H9 (cell line): Measurements from ENCODE around the gene SH2D2A. TPM values are rescaled to one million over a fixed set of nuclear protein-coding genes. Genes with fewer than 3 reads are reported as not detected.

Experiments used
- DNase-seq: peaks from one replicate; pipeline ENCODE4 v3.0.0-alpha.2; 2017
- H2AFZ ChIP-seq: one replicate; pipeline ENCODE4 v1.6.1; 2013; ENCODE audit warnings: mild to moderate bottlenecking, low read length, control low read depth, moderate library complexity
- H2AK5ac ChIP-seq: 2 replicates; pipeline ENCODE4 v1.6.1; 2013; ENCODE audit warnings: low read length, control low read depth, mixed read lengths; ENCODE audit not compliant: insufficient read length
- H2BK120ac ChIP-seq: one replicate; pipeline ENCODE4 v1.6.1; 2013; ENCODE audit warnings: low read depth, mild to moderate bottlenecking, low read length, control low read depth, inconsistent platforms; ENCODE audit not compliant: poor library complexity, severe bottlenecking
- H2BK12ac ChIP-seq: 2 replicates; pipeline ENCODE4 v1.6.1; 2013; ENCODE audit warnings: low read length, control low read depth, mixed read lengths, low read depth; ENCODE audit not compliant: insufficient read length
- H2BK15ac ChIP-seq: 2 replicates; pipeline ENCODE4 v1.6.1; 2013; ENCODE audit warnings: low read depth, low read length, control low read depth
- H2BK20ac ChIP-seq: one replicate; pipeline ENCODE4 v1.6.1; 2013; ENCODE audit warnings: low read depth, mild to moderate bottlenecking, low read length, control low read depth, inconsistent platforms; ENCODE audit not compliant: poor library complexity, severe bottlenecking
- H2BK5ac ChIP-seq: 2 replicates; pipeline ENCODE4 v1.6.1; 2013; ENCODE audit warnings: low read length, control low read depth, mixed read lengths; ENCODE audit not compliant: insufficient read length
- H3K14ac ChIP-seq: 2 replicates; pipeline ENCODE4 v1.6.1; 2013; ENCODE audit warnings: low read length, control low read depth; ENCODE audit not compliant: insufficient read depth
- H3K18ac ChIP-seq: 2 replicates; pipeline ENCODE4 v1.6.1; 2013; ENCODE audit warnings: low read depth, mild to moderate bottlenecking, mixed read lengths, low read length, control low read depth; ENCODE audit not compliant: insufficient read length
- H3K23ac ChIP-seq: 2 replicates; pipeline ENCODE4 v1.6.1; 2013; ENCODE audit warnings: low read length, control low read depth, mixed read lengths, low read depth; ENCODE audit not compliant: insufficient read length
- H3K23me2 ChIP-seq: 2 replicates; pipeline ENCODE4 v1.6.1; 2013; ENCODE audit warnings: low read depth, mild to moderate bottlenecking, mixed read lengths, low read length, control low read depth; ENCODE audit not compliant: insufficient read length, poor library complexity, severe bottlenecking
- H3K27ac ChIP-seq: 2 replicates; pipeline ENCODE4 v1.5.1; 2013; ENCODE audit warnings: low read length, control low read depth, mixed read lengths, low read depth; ENCODE audit not compliant: insufficient read length
- H3K27me3 ChIP-seq: 2 replicates; pipeline ENCODE4 v1.6.1; 2013; ENCODE audit warnings: low read length, control low read depth, inconsistent platforms; ENCODE audit not compliant: insufficient read depth
- H3K4ac ChIP-seq: 2 replicates; pipeline ENCODE4 v1.6.1; 2013; ENCODE audit warnings: low read depth, mild to moderate bottlenecking, control low read depth, inconsistent platforms, low read length, moderate library complexity
- H3K4me1 ChIP-seq: 2 replicates; pipeline ENCODE4 v1.6.1; 2013; ENCODE audit warnings: low read length, control low read depth, inconsistent platforms; ENCODE audit not compliant: insufficient read depth
- H3K4me2 ChIP-seq: 2 replicates; pipeline ENCODE4 v1.6.1; 2013; ENCODE audit warnings: low read length, control low read depth, mixed read lengths; ENCODE audit not compliant: insufficient read length, insufficient read depth
- H3K56ac ChIP-seq: 2 replicates; pipeline ENCODE4 v1.6.1; 2013; ENCODE audit warnings: low read depth, mild to moderate bottlenecking, mixed read lengths, low read length, control low read depth; ENCODE audit not compliant: insufficient read length
- H3K79me1 ChIP-seq: 2 replicates; pipeline ENCODE4 v1.6.1; 2013; ENCODE audit warnings: low read depth, mild to moderate bottlenecking, moderate library complexity, low read length, control low read depth, inconsistent platforms; ENCODE audit not compliant: insufficient read depth, poor library complexity, severe bottlenecking
- H3K79me2 ChIP-seq: 2 replicates; pipeline ENCODE4 v1.6.1; 2013; ENCODE audit warnings: low read length, control low read depth, inconsistent platforms; ENCODE audit not compliant: insufficient read depth
- H3K9ac ChIP-seq: 2 replicates; pipeline ENCODE4 v1.6.1; 2013; ENCODE audit warnings: low read length, control low read depth, mixed read lengths; ENCODE audit not compliant: insufficient read length; ENCODE audit errors: extremely low read depth
- H3K9me3 ChIP-seq: one replicate; pipeline ENCODE4 v1.6.1; 2013; ENCODE audit warnings: low read depth, low read length, inconsistent platforms; ENCODE audit not compliant: control insufficient read depth
- H3T11ph ChIP-seq: one replicate; pipeline ENCODE4 v1.6.1; 2013; ENCODE audit warnings: mild to moderate bottlenecking, low read length, control low read depth, inconsistent platforms
- H4K20me1 ChIP-seq: one replicate; pipeline ENCODE4 v1.6.1; 2013; ENCODE audit not compliant: control insufficient read depth, insufficient read length, insufficient read depth
- H4K5ac ChIP-seq: 2 replicates; pipeline ENCODE4 v1.6.1; 2013; ENCODE audit warnings: low read depth, mild to moderate bottlenecking, mixed read lengths, low read length, control low read depth; ENCODE audit not compliant: insufficient read length
- H4K8ac ChIP-seq: replicated peaks from 2 replicates; pipeline ENCODE4 v1.6.1; 2013; ENCODE audit warnings: low read length, control low read depth, mixed read lengths, low read depth; ENCODE audit not compliant: insufficient read length
- H4K91ac ChIP-seq: 2 replicates; pipeline ENCODE4 v1.6.1; 2013; ENCODE audit warnings: low read depth, mild to moderate bottlenecking, moderate library complexity, mixed read lengths, low read length, control low read depth; ENCODE audit not compliant: insufficient read length
- H3K27ac Mint-ChIP-seq, 3 experiments: 2 replicates in 2 of 3; 3 replicates in 1 of 3; pipeline ENCODE4 v1.8.0; 2020 to 2021; ENCODE audit warnings: mixed read lengths in 3 of 3, mild to moderate bottlenecking in 1 of 3, moderate library complexity in 1 of 3
- H3K27me3 Mint-ChIP-seq: 2 replicates; pipeline ENCODE4 v1.8.0; 2021; ENCODE audit warnings: low read depth, mild to moderate bottlenecking, moderate library complexity, mixed read lengths
- H3K36me3 Mint-ChIP-seq, 3 experiments: 2 replicates in 2 of 3; 3 replicates in 1 of 3; pipeline ENCODE4 v1.8.0; 2020 to 2021; ENCODE audit warnings: low read depth in 3 of 3, mixed read lengths in 3 of 3; ENCODE audit not compliant: insufficient read depth in 1 of 3
- H3K4me1 Mint-ChIP-seq, 2 experiments: 2 replicates each; pipeline ENCODE4 v1.8.0; 2020; ENCODE audit warnings: mixed read lengths in 2 of 2
- H3K4me3 Mint-ChIP-seq, 2 experiments: 2 replicates in 1 of 2; 3 replicates in 1 of 2; pipeline ENCODE4 v1.8.0; 2020 to 2021; ENCODE audit warnings: mild to moderate bottlenecking in 2 of 2, mixed read lengths in 2 of 2, moderate library complexity in 1 of 2
- H3K9me3 Mint-ChIP-seq, 2 experiments: 2 replicates in 1 of 2; 3 replicates in 1 of 2; pipeline ENCODE4 v1.8.0; 2020; ENCODE audit warnings: mild to moderate bottlenecking in 2 of 2, mixed read lengths in 2 of 2, moderate library complexity in 1 of 2
- WGBS: extraction: QIAGEN DNeasy Blood & Tissue Kit; methylation state at CpG from one replicate; pipeline ENCODE4 v1.1.7; 2013; ENCODE audit warnings: missing lambda C conversion rate, low lambda C conversion rate, mixed read lengths; ENCODE audit not compliant: insufficient read length; ENCODE audit errors: extremely low coverage; 5-methylcytosine and 5-hydroxymethylcytosine counted together
- total RNA-seq: library from RNA; stranded (reverse); gene quantifications from 2 replicates; pipeline ENCODE4 v1.2.1, GENCODE V29; 2021
- TF ChIP-seq, protein P1 (sequence below): fragments of 200-600 bp; sonication (generic); conservative IDR thresholded peaks from 3 replicates; pipeline ENCODE4 v1.8.0; 2021; ENCODE audit warnings: antibody characterized with exemption, mild to moderate bottlenecking

The SH2D2A gene
- total RNA-seq, 1 experiment from 2014 or later: 2.0 TPM

DNA sequence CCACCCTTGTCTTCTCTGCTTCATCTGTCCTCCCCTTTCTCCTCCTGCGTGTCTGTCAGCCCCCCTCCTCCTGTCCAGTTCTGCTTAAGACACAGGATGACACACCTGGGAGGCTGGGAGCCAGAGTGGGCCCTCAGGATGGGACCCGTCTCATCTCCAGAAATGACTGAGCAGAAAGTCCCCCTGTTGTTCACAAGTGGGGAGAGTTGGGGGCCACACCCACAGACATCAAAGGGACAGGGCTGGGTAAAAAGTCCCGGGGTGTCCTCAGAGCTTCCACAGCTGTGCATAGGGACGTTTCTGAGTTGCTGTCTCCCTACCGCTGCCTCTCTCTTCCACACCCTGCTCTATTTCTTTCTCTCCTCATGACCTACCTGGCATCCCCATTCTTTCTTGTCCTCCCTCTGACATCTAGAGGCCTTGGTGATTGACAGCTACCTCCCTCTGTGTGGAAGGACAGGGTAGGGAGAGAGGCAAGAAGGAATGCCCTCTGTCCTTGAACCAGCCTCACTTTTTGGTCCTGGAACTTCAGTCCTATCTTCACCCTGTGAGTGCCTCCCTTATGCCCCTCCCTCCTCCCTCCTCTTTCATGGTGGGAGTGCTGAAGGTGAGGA is 19.5 kb upstream of the SH2D2A start:
- no peaks in the 10 kb centered on the region for H3K9me3 ChIP-seq
- no peak overlapping the region for H2BK5ac ChIP-seq
- H2BK12ac ChIP-seq: no peak overlapping the region
- no peak overlapping the region for H3K4me3 Mint-ChIP-seq
- DNase-seq: no peak
- no peak overlapping the region for H3K27ac ChIP-seq
- no peak overlapping the region for H3K27ac Mint-ChIP-seq
- peaks cover 84% of the 10 kb centered on the region for H3K27me3 Mint-ChIP-seq
- H4K8ac ChIP-seq: no peak overlapping the region
- WGBS: no CpG with 5 or more reads among the region's 5 CpGs
- no peak overlapping the region for H2AK5ac ChIP-seq
- H2BK15ac ChIP-seq: no peak overlapping the region
- H3K27me3 ChIP-seq: peaks cover 3% of the 10 kb centered on the region; the same call in 1 of the 2 replicates
- H3K23ac ChIP-seq: no peak overlapping the region
- H4K20me1 ChIP-seq: no peaks in the 10 kb centered on the region
- no peaks in the 10 kb centered on the region for H3K9me3 Mint-ChIP-seq
- H3K79me1 ChIP-seq: no peaks in the 10 kb centered on the region
- no peak overlapping the region for H3K14ac ChIP-seq
- H4K5ac ChIP-seq: no peak overlapping the region
- H3K4me1 ChIP-seq: no peaks in the 10 kb centered on the region
- no peaks in the 10 kb centered on the region for H3K36me3 Mint-ChIP-seq
- no peak overlapping the region for H4K91ac ChIP-seq
- no peak overlapping the region for H3T11ph ChIP-seq
- no peak overlapping the region for H3K9ac ChIP-seq
- no peaks in the 10 kb centered on the region for H3K23me2 ChIP-seq
- TF ChIP-seq, protein P1, sequence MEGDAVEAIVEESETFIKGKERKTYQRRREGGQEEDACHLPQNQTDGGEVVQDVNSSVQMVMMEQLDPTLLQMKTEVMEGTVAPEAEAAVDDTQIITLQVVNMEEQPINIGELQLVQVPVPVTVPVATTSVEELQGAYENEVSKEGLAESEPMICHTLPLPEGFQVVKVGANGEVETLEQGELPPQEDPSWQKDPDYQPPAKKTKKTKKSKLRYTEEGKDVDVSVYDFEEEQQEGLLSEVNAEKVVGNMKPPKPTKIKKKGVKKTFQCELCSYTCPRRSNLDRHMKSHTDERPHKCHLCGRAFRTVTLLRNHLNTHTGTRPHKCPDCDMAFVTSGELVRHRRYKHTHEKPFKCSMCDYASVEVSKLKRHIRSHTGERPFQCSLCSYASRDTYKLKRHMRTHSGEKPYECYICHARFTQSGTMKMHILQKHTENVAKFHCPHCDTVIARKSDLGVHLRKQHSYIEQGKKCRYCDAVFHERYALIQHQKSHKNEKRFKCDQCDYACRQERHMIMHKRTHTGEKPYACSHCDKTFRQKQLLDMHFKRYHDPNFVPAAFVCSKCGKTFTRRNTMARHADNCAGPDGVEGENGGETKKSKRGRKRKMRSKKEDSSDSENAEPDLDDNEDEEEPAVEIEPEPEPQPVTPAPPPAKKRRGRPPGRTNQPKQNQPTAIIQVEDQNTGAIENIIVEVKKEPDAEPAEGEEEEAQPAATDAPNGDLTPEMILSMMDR: no peak
- no peak overlapping the region for H2AFZ ChIP-seq
- no peak overlapping the region for H3K4me2 ChIP-seq
- H3K4me1 Mint-ChIP-seq: peaks cover 6 to 13% of the 10 kb centered on the region in 2 experiments
- no peak overlapping the region for H3K4ac ChIP-seq
- H3K56ac ChIP-seq: no peak overlapping the region
- H2BK20ac ChIP-seq: no peak overlapping the region
- no peak overlapping the region for H3K18ac ChIP-seq
- no peak overlapping the region for H2BK120ac ChIP-seq
- no peaks in the 10 kb centered on the region for H3K79me2 ChIP-seq
